ENCODE results near the gene GRIN2A.

Gene GRIN2A

GRCh38 chr16:9736547-9736946 is 445.7 kb downstream of the GRIN2A start:
- DNase-seq, result no peak

GRCh38 chr16:9723136-9723535 is 459.1 kb downstream of the GRIN2A start:
- DNase-seq, result no peak

GRCh38 chr16:9713907-9714306 is 468.3 kb downstream of the GRIN2A start:
- DNase-seq, result no peak

GRCh38 chr16:9713156-9713555 is 469.1 kb downstream of the GRIN2A start:
- no peak for DNase-seq

GRCh38 chr16:9708972-9709620 is 473.1 kb downstream of the GRIN2A start:
- DNase-seq, result no peak

- no peak for DNase-seq
These were observed 475.9 kb downstream of the GRIN2A start for GRCh38 chr16:9706217-9706836.

- no peak for DNase-seq
These were observed 478.5 kb downstream of the GRIN2A start for GRCh38 chr16:9703731-9704130.
